Measurements from ENCODE around the gene IL17RA. TPM values are rescaled to one million over a fixed set of nuclear protein-coding genes. Genes with fewer than 3 reads are reported as not detected.
"Not testable (repeated sequence)": the region's sequence is repeated elsewhere in the genome, so short reads cannot be mapped to it uniquely, and the experiment has no call there.

IL17RA gene
- polyA plus RNA-seq, 4 donors, result 4.4 to 7.0 (median 5.8) TPM

DNA sequence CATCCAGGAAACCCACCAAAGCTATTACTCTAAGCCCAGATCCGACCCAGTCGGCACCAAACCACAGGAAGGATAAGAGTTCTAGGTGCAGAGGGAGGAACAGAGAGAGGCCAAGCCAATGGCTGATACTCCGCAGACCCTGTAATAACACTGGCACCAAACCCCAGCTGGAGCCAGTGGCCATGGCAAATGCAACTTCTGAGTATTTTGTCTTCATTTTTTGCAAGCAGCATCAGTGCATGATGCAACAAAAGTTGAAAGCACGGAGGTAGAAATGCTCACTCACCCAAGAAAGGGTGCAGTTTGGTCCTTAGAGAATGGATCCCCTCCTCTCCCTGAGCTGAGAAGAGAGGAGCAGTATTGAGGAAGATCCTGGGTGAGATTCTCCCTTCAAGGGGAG, 33.5 kb downstream of the IL17RA start:
- no peak for DNase-seq (ENCODE audit: low read depth in 4 of 4, low spot score in 3 of 4)

DNA sequence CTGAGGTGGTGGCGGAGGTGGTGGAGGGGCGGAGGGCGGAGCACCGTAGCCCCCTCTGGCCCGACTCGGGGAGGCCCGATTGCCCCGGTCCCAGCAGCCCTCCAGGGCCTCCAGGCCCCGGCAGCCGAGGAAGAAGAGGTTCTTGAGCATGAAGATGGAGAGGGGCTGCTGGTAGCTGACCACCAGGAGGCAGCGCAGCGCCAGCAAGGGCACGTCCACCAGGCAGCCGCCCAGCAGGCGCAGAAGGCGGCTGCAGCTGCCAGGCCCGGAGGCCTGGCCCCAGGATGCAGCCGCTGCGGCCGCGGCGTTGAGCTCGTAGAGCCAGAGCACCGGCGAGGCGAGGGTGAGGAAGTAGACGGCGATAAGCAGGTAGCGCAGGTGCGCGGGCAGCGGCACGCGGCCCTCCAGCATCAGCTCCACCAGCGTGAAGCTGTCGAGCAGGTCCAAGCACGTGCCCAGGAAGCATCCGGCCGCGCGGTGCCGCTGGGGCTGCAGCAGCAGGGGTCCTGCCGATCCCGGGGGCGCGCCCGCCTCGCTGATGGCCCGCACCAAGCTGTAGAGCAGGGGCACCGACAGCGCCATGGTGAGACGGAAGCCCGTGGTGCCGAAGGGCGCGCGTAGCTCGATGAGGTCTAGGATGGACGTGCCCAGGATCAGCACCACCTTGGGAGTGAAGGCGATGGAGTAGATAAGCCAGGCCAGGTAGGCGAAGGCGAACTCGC, 34.8 kb downstream of the IL17RA start:
- no peak for DNase-seq (ENCODE audit: low read depth in 4 of 4, low spot score in 3 of 4)

DNA sequence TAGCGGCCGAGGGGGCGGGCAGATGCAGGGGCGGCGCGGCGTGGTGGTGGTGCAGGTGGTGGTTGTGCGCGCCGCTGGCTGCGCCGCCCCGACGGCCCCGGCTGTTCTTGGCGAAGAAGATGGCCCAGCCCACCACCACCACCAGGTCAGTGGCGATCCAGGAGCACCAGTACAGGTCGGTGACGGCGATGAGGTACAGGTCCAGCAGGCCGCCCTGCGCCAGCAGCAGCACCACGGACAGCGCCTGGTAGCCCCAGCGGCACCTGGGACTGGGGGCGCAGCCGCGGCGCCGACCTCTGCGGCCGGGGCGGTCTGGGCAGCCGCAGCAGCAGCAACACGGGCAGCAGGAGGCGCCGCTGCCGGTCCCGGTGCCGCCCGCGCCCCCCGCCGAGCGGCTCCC, 35.5 kb downstream of the IL17RA start:
- peak in 3 of 4 donors; percentile 34 to 56 (median 53) for DNase-seq (ENCODE audit: low read depth in 4 of 4, low spot score in 3 of 4)

DNA sequence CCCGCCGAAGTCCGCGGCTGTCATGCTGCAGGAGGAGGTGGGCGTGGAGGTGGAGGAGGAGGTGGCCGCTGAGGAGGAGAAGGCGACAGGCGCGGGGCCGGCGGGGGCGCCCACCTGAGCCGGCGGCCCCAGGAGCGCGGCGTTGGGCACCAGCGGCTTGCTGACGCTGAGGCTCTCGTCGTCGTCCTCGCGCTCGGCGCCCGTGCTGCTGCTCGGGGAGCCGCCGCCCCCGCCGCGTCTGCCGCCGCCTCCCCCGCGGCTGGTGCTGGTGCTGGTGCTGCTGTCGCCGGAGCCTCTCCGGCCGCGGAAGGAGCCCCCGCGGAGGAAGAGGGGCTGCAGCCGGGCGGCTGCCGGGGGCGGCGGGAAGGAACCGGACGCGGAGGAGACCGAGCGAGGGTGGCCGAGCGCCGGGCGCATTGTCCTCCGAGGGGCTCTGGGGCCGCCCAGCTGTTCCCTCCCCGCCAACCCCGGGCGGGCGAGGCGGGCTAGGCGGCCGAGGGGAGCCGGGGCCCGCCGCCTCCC, 36.0 kb downstream of the IL17RA start:
- no peak for DNase-seq (ENCODE audit: low read depth in 4 of 4, low spot score in 3 of 4)

DNA sequence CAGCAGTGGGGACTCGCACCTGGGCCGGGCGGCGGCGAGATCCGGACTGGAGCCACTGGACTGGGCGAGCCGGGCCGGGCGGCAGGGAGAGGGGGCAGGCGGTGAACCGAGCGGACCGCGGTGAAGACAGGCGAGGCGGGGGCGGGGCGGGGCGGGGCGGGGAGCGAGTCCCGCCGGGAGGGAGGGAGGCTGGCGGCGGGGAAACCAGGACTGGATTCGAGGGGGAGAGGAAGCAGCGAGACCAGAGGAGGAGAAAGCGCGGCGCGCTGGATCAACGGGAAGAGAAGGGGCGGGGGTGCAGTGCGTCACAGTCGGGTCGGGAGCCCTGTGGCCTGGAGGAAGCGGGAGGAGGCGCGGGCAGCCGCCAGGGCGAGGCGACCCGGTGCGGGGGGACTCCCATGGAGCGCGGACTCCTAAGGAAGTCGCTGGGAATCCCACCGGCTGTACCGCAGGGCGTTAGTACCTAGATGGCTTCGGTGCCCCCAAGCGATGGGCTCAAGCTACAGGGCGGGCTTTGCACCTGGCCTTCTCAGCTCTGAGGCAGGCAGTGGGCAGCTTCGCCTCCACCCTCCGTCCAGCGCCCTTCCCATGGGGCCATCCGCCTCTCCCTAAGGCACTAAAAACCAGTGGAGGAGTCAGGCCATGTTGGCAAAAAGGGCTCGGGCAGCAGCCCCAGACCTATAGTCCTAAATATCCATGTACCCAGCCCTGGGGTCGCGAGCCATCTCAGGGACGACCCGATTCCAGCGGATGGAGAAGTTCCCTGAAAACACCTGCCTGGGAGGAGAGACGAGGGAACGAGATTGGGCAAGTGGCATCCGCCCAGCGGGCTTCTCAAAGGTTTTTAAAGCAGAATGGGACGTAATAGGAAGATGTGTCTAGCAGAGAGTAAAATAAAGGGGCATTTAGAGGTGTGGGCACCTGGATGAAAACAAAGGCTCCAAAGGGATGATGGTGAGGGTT, 36.7 kb downstream of the IL17RA start, which contains the start of gene TMEM121B:
Gene TMEM121B, minus strand, starts transcription at position 128 of the 963 bp plus-strand sequence. CDS start 233 bp downstream, outside the sequence.
- peak in 3 of 4 donors; percentile 28 to 46 (median 38) for DNase-seq (ENCODE audit: low read depth in 4 of 4, low spot score in 3 of 4)

DNA sequence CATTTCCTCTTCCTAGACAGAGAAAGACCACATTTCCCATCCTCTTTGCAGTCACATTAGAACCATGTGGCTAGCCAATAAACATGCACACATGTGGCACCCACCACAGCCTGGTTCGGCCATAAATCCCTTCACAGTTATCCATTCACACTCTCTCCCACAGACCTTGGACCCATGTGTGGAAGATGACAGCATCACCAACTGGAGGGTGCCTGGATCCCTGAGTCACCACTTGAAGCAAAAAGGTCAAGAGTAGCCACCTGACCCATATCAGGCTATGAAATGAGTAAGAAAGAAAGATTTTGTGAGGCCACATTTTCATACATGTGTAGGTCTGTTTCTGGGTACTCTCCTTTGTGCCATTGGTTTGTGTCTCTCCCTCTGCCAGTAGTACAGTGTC, 45.4 kb downstream of the IL17RA start:
- DNase-seq (ENCODE audit: low read depth in 4 of 4, low spot score in 3 of 4), result no peak

DNA sequence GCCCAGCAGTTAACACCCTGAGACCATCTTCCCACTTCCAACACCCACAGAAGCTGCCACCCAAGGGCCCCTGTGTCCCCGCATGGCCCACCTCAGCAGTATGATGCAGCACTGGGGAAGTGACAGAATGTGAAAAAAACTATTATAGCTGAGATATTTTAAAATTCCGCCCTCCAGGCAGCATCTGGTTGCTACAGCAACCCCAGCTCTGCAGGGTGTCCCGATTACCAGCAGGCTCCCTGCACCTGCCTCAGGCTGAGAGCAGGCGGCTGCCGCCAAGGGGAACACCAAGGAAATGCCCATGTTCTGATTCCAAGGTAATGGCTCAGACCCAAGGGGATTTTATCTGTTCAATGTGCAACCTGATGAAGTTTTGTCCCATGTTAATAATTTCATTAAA, 46.9 kb downstream of the IL17RA start:
- DNase-seq (ENCODE audit: low read depth in 4 of 4, low spot score in 3 of 4), result no peak

DNA sequence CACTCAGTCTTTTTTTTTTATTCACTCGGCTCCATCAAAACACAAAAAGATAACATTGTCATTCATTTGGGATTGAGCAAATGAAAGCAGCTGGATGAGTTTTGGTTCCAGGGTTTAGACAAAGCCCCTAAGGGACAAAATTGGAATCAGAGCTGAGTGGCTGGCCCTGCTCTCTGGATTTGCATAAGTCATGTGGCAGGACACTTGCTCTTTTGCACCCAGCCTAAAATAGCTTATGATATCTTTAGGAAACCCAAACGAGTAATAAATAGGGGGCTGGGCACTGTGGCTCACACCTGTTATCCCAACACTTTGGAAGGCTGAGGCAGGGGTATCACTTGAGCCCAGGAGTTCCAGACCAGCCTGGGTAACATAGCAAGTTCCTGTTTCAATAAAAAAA, 47.3 kb downstream of the IL17RA start:
- no peak for DNase-seq (ENCODE audit: low read depth in 4 of 4, low spot score in 3 of 4)

DNA sequence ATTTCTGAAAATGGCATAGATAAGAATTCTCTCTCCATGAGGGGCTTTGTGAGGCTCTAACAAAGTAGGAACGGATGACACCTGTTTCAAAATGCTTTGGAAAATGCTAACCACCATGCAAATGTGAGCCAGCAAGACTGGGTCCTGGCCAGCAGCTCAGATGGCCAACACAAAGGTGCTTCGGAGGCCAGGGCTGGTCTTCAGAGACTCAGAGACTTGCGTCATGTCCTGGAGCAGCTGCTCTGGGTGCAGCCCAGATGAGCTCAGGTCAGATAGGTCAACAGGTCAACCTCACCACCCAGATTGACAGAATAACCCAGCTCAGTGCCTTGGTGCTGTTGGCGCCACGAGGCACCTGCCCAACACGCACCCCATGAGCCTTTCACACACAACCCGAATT, 48.3 kb downstream of the IL17RA start:
- DNase-seq (ENCODE audit: low read depth in 4 of 4, low spot score in 3 of 4), result no peak

DNA sequence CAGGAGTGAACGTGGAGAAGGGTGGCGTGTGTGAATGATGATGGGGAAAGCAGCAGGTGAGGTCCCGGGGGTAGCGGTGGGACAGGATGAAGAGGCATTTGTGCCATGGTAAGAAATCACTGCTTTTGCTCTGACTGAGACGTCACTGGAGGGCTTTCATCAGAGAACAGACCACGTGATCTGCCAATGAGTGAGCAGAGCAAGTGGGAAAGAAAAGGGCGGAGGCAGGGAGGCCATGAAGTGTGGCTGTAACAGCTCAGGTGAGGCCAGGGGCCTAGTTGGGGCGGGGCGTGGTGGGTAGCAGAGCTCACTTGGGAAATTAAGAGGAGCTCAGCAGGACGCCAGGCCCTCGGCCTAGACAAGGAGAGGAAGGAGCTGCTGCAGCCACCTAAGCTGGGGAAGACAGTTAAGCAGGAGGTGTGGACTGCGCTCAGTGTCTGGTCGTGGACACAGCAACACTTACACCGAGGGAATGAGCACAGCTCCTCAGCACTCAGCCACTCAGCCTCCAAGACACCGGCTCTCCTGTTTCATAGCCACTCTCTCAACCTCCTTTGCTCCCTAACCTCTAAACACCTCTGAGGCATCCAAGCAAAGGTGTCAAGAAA, 50.5 kb downstream of the IL17RA start:
- DNase-seq (ENCODE audit: low read depth in 4 of 4, low spot score in 3 of 4), result no peak

DNA sequence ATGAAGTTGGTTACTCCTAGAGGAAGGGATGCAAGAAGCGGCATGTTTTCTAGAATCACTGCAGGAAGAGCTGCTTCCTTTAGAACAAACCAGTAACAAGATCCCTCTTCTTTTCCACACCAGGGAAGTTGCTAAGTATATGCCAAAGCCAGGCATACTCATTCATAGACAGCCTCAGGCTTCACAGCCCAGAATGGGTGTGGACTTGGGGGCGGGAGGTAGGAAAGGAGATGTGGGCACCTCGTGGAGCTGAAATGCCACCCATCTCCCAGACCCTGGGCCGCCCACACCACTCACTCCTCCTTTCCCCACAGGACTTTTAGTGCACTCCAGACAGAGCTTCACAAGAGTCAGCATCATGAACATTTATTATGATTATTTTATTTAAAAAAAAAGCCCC, 52.4 kb downstream of the IL17RA start:
- no peak for DNase-seq (ENCODE audit: low read depth in 4 of 4, low spot score in 3 of 4)

DNA sequence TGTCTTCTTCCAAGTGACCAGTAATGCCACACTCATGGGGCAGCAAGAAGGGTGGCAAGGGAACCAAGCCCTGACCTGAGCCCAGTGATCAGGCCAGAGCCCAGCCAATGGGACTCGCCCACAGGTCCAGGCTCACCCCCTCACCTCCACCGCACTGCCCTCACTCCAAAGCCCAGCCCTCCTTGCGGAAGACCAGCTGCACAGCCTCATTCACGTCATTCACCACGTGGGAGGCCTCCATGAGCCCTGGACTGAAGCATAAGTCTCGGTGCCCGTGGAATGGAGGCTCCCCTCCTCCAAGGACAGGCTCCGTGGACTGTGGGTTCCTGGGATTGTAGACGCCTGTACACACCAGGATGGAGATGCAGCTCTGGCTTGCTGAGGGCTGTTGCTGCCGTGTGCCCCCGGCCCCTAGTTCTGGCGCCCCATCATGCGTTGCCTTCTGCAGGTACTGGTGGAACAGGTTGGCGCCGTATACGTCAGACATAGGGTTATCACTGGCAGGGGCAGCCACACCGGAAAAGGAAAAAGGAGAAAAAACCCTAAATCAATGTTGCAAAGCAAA, 53.1 kb downstream of the IL17RA start:
- DNase-seq (ENCODE audit: low read depth in 4 of 4, low spot score in 3 of 4), result no peak

DNA sequence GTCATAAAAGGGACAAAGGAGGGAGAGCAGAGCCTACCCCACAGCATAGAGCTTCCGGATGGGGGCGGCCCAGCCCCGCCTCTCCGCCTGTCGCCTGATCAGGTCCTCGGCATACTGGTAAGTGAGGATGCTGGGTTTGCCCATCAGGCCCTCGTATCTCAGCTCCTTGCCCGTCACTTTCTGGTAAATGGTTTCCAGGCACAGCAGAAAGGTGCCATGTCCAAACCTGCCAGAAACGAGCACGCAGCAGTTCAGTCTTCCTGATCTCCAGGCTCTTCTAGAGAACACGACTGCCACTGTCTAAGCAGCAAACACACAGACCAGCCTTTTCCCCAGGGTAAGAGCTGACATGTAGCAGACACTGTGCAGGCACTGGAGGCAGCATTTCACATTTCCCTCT, 53.7 kb downstream of the IL17RA start:
- no peak for DNase-seq (ENCODE audit: low read depth in 4 of 4, low spot score in 3 of 4)

DNA sequence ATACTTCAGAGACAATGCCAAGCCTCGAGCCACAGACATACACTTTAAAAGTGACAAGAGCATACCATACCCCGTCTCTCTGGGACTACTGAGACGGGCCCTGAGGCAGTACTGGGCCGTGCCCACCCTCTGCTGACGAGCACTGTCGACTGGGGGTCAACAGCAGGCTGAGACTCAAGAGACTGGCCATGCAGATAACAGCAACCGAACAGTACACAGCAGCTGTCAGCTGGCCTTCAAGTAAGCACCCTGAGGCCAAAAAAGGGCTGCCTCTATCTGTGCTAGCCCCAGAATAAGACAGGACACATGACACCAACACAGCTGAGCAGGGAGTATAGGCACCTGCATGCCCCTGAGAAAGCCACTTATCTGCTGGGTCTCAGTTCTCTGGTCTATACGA, 55.2 kb downstream of the IL17RA start:
- DNase-seq (ENCODE audit: low read depth in 4 of 4, low spot score in 3 of 4), result no peak

DNA sequence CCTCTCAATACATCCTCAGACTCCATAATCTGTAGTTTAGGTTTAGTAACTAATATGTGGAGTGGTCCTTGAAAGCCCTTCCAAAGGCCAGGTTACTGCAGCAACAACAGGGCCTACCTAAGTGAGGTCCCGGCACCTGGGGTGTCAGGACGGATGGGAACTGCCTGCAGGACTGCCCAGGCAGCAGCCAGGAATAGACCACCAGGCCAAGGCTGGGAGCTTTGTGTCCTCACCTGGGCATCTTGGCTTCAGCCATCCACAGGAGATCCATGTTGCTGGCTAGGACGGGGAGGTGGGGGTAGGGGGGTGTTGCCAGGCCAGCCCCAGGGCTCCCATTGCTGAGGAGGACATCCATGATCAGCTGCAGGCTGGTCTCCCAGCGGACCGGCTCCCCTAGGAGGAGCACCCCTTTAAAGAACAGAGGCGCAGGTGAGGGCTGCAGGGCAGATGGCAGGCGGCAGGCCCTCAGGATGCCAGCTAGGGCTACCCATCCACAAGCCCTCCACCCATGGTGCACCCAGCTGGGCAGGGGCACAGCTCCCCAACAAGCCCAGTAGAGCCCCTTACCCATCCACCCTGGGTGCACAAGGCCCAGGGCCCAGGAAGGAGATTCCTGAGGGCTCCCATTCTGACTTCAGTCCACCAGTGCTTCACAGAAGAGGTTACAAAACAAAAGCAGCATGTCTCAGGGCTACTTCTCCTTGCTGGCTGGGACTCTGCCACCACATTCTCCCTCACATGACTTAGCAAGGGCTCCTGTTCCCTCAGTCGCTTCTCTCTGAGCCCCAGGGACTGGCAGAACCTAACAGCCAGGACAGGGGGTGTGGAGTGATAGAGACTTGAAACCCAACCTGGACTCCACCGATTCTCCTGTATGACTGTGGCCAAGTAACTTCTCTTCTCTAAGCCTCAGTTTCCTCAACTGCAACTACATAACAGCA, 56.3 kb downstream of the IL17RA start:
- DNase-seq (ENCODE audit: low read depth in 4 of 4, low spot score in 3 of 4), result no peak

DNA sequence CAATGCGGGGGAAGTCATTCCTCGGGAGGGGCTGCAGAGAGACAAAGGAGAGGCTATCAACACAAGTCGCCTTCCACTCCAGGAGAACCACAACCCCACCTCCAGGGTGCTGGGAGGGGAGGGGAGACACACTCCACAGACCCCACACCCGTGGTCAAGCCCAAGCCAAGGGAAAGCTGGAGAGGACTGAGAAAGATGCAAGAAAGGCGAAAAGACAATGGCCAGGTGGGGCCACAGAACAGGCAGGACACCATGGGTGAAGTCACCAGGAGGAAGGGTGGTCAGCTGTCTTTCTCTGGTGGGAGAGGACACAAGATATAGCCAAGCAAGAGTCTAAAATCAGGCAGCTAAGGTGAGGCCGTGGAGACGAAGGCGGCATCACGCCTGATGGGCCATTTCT, 58.3 kb downstream of the IL17RA start:
- no peak for DNase-seq (ENCODE audit: low read depth in 4 of 4, low spot score in 3 of 4)

DNA sequence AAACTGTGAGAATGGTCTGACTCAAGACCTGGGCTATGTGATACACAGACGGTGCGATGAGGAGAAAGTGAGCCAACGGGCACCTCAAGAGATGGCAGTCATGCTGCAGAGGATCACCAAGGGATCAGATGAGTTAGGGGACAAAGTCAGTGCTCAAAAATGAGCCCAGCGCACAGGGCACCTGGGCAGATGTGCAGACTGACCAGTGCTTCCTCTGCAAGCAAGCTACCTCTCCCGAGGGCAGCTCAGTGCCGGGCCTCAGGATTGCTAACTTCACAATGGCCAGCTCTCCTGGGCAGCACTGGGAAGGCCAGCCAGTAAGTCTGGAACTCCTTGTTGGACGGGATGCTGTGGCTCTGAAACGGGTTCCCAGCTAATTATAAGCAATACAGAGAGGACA, 59.0 kb downstream of the IL17RA start:
- no peak for DNase-seq (ENCODE audit: low read depth in 4 of 4, low spot score in 3 of 4)

DNA sequence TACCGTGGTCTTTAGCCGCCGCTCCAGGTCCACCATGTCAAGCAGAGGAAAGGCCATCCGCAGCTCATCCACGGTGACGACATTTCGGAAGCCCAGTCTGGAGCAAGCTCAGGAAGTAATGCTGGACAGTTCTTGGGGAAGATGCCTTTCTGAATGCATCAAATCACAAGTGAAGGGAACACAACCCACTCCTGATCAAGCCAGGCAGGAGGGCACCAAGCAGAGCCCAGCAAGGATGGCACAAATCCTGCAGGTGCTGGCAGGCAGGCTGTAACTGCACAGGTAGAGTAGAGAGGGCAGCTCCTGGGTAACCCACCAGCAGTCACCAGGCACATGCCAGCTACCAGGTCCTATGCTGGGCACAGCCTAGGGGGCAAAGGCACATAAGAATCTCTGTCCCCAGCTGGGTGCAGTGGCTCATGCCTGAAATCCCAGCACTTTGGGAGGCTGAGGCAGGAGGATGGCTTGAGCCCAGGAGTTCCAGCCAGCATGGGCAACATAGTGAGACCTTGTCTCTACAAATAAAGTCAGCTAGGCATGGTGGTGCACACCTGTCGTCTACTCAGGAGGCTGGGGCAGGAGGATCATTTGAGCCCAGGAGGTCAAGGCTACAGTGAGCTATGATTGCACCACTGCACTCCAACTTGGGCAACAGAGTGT, 60.4 kb downstream of the IL17RA start:
- DNase-seq (ENCODE audit: low read depth in 4 of 4, low spot score in 3 of 4), result no peak

DNA sequence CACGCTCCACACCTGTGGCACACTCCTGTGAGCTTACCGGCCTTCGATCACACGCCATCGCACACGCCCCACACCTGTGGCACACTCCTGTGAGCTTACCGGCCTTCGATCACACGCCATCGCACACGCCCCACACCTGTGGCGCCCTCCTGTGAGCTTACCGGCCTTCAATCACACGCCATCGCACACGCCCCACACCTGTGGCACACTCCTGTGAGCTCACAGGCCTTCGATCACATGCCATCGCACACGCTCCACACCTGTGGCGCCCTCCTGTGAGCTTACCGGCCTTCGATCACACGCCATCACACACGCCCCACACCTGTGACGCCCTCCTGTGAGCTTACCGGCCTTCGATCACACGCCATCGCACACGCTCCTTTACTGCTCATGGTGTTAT, 62.7 kb downstream of the IL17RA start:
- DNase-seq (ENCODE audit: low read depth in 4 of 4, low spot score in 3 of 4), result not testable (repeated sequence)

Data from right renal pelvis (tissue), 4 donors.